GM18498 (cell line): ENCODE measurements around the gene GZF1.
"Not testable (repeated sequence)": the region's sequence is repeated elsewhere in the genome, so short reads cannot be mapped to it uniquely, and the experiment has no call there.

ENCODE experiments used
- ATAC-seq: cut with Tn5 transposase; IDR thresholded peaks from one replicate; pipeline ENCODE4 v1.9.1; 2021; ENCODE audit warnings: mild to moderate bottlenecking, moderate library complexity; ENCODE audit not compliant: unreplicated experiment

GZF1 gene

DNA sequence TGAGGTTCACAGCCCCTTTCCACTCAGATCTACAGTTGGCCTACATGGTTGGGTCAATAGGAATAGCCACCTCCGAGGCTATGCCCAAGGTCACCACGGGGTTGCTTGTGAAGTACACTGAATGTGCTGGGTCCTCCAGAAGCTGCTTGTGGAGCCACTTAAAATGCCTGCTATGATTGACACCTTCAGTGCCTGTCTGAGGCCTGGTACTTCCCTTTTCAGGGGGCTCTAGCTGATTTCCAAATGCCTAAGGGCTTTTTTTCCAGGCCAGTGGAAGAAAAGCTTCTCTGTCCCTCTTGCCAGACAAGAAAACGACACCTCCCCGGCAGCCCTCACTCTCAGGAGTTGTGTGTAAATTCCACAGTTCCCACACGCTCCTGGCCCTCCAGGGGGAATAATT, 17.6 kb upstream of the GZF1 start:
- no peak for ATAC-seq

GRCh38 chr20:23346002-23346401, 16.0 kb upstream of the GZF1 start:
- no peak for ATAC-seq

GRCh38 chr20:23347791-23348190, 14.2 kb upstream of the GZF1 start:
- no peak for ATAC-seq

DNA sequence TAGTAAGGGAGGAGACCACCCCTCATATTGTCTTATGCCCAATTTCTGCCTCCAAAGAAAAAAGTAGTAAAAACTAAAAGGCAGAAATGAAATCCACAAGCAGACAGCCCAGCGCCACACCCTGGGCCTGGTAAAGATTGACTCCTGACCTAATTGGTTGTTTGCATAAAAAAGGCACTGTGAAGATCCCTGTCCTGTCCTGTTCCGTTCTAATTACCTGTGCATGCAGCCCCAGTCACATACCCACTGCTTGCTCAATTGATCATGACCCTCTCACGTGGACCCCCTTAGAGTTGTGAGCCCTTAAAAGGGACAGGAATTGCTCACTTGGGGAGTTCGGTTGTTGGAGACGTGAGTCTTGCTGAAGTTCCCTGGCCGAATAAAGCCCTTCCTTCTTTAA, 13.5 kb upstream of the GZF1 start:
- not testable (repeated sequence) for ATAC-seq

DNA sequence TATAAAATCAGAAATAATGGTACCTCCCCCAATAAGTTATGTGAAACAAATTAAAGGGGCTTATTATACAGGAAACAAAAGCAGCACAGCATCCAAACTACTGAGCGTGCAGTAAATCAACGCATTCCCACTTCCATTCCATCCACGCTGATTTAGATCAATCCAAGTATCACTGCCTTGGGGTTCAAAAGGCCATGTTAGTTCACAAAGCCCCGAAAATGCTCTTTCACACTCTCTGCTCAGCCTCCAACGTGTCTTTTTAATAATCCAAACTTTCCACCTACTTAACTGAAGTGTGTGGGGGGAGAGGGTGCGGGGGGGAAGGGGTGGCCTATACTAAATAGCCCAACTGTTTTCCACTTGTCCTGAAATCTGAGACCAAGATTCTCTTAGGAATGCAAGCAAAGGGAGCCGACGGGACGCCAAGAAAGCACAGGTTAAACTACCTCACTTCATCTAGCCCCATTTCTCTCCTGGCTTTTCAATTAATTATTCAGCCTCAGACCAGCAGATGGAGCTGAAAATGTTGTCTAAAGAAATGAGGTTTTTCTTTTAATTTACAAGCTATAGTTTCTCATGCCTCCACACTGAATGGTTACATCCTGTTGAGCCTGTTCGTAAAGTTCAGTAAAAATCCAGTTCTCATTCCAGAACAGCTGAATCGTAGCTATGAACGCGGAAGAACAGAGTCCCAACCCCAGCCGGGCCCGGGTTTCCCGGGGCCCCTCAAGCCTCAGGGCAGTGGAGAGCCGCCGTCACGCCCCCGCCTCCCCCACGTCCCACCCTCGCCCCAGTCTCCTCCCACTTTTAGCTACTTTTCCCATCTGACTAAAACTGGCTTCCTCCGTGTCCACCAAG, 12.4 kb upstream of the GZF1 start:
- peak; percentile 53 for ATAC-seq

- peak; percentile 90 for ATAC-seq
These were observed 11.6 kb upstream of the GZF1 start, which contains the start of gene NXT1 for GRCh38 chr20:23350196-23350903. Gene NXT1 (plus strand): TSS chr20:23350791. CDS start chr20:23354042, 3,251 bp downstream.

DNA sequence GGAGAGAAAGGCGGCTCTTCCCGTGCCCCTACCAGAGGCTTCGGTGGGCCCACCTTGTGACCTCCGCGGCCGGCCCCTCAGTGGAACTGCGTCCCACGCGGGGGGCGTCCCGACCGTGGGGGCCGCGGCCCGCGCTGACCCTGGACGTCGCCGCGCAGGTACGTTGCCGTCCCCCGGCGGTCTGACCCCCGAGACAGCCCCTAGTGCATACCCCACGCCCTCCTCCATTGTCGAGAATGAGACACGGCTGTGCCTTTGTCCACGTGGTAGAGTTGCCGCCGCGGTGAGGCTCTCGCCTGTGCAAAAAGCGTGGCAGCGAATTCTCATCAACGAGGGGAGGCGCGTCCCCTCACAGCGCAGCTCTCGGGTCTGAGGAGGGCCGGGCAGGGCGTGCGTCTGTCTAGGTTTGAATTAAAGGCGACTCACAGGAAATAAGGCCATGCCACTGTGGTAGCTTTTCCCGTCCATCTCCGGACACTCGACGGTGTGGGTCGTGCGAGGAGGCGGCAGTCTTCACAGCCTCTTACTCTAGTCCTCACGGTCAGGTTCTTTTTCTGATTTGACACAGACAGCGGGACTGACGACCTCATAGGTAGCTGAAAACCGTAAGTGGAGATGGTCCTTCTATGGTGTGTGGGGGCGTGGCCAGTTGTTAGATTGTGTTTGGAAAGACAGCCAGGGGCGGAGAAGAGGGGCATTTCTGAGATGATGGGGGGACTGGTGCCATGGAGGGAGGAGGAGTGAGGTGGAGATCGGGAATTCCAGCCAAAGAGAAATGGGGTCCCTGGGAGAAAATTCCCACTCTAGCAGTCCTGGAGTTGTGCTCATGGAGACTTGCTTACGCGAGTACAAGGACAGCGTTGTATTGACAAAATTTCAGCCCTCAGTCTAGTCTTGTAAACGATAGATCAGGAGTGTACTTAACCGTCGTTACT, 10.8 kb upstream of the GZF1 start:
- peak; percentile 27 for ATAC-seq

GRCh38 chr20:23356203-23356602, 5.8 kb upstream of the GZF1 start:
- no peak for ATAC-seq

DNA sequence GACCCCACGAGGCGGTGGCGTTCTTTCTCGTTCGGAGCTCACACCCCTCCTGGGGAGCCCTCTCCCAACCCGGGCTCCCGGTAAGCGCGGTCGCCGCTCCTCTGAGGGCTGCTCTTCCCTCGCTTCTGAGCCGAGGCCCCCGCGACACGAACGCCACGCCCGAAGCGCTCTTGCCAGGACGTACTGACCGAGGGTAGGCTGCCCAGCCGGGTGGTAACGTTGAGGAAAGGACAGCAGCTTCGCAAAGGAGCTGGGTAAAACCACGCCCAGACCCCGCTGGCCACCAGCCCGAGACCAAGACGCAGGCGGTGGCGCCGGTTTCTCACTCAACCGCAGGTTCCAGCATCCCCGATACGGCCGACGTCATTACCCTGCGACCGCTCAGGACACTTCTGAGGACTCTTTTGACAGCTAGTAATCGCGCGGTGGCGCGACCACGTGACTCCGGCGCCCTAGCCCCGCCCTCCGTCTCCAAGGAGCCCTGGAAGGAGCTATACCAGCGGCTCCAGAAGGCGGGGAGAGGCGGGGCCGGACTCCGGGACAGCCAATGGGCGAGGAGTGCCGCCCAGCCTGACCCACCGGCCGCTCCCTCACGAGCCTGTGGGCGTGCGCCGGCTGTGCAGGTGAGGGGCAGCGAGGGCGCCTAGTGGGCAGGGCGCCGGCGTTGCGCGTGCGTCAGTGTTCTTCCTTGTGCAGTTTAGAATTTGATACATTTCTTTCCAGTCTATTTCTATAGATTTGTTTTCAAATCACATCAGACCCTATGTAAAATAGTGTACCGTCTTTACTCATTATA, 4.0 kb upstream of the GZF1 start:
- peak; percentile 76 for ATAC-seq

- ATAC-seq, result no peak
These were observed 3.4 kb upstream of the GZF1 start for GRCh38 chr20:23358563-23358906.

GRCh38 chr20:23358923-23359593, 2.9 kb upstream of the GZF1 start:
- ATAC-seq, result no peak

GRCh38 chr20:23360531-23360930, 1.5 kb upstream of the GZF1 start:
- no peak for ATAC-seq

GRCh38 chr20:23361119-23361475, 885 bp upstream of the GZF1 start:
- ATAC-seq, result no peak

DNA sequence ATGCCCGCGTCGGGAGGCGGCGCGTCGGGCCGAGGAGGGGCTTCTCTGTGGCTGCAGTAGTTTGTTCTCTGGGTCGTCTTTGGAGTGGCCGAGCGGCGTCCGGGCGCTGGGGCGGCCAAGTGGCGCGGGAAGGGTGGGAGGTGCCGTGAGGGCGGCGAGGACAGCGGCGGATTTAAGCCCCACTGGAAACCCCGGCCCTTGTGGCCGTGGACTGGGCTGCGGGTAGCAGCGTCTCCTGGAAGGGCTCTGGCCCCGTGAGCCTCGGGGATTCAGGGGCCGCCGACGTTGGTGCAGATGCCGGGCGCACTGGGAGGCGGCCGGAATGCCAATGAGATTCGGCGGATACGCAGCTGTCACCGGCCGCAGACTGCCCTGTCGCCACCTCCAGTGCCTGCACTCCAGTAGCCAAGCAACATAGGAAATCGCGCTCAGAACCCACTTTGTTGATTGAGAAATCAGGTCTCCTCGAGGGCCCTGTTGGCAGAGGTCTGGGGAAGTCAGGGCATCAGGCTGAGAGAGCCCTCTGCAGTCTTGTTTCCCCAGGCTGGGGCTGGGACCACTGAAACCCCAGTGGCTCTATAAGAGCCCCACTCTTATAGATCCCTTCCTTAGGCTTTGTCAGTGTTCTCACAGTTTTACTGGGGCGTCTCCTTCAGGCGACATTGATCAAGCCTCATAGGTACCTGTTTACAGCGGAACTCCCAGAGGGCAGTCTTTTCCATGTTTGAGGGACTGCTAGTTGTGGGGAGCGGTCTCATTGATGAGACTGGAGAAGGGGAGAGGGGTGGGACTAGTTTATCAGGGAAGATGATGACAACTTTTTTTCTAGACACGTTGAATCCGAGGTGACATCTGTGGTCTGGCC, 642 bp downstream of the GZF1 start:
- peak; percentile 2 for ATAC-seq

DNA sequence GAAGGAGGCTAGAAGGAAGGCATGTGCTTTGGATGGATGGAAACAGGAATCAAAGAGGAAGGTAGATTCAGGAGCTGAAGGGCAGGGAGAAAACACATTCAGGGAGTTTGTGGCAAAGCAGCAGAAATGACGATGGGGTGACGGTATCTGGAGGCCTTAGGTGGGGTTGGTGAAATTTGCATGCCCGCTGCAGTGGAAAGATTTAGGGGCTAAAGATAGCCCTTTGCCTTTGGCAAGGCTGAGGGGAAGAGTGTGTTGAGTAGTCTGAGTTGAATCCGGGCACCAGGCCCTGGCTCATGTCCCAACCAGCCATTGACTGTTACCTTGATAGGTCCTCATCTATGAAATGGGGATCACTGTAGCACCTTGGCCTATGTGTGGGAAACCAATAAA, 1.3 kb downstream of the GZF1 start:
- no peak for ATAC-seq

GRCh38 chr20:23365390-23366165, 3.6 kb downstream of the GZF1 start:
- ATAC-seq, result no peak

DNA sequence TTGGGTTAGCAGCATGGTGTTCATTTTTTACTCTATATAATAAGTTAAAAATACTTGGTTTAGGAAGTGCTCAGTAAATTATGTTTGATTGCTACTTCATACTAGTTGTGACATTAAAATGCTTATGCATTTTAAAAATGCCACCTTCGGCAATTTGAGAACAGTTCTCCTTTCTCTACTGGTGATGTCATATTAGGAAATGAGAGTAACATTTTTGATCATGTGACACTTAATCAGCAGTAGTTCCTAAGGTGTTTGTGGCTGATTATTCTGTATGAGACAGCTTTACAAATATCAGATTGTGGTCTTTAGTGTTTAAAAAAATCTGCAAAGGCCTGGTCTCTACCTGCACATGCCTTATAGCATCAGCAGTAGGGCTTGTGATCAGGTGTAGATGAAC, 4.4 kb downstream of the GZF1 start:
- ATAC-seq, result no peak

DNA sequence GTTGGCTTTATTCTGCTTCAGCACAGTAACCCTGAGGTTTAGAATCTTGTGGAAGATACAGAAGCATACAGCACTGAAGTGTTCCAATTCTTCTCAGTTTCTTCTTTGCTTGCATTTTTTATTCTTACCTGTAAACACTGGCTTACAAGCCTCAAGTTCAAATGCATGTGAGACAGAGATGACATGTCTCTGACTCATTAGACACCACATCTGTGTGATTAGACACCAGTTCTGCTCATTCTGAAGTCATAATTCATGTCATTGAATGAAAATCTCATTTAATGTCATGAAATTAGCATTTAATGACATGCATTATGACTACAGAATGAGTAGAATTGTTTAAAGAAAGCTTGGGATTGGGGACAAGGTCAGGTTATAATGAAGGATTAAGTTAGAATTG, 5.8 kb downstream of the GZF1 start:
- ATAC-seq, result no peak
